ENCODE measurements around the gene REEP3. TPM values are rescaled to one million over a fixed set of nuclear protein-coding genes. Genes with fewer than 3 reads are reported as not detected.

Gene REEP3
- total and polyA plus RNA-seq, 2 of the 8 experiments (the other 6 are each of a cell fraction or from before 2014, with no cell fraction given) = 5.8 to 31.5 TPM

DNA sequence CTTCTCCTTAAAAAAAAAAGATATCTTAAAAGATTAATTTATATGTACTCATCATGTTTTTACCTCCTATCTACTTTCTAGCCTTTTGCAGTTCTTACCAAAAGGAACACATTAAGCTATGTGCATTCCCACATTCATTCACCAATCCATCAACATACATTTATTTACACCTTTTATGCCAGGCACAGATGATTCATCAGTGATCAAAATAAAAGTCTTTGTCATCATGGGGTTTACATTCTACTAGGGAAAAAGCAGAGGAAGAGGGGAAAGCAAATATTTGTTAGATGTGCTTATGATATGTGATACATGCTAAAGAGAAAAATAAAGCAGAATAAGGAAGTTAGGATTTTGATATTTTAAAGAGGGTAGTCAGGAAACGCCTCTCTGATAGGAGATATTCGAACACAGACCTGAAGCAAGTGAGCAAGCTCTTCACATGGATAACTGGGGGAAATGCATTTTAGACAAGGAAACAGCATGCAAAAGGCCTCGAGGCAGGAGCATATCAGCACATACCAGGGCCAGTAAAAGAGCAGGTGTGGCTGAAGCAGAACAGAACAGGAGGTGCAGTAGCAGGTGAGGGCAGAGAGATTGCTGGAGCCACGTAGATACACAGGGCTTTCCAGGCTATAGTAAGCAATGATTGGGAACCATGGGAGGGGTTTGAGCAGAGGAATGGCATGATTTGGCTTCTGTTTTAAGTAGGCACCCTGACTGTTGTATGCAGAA lies 67.4 kb downstream of the REEP3 start:
- POLR2A ChIA-PET (ENCODE audit: partially characterized antibody) = no interaction called here
- no peak for DNase-seq (ENCODE audit: low read depth in 1 of 2, low spot score in 2 of 2)
- H3K18ac ChIP-seq (ENCODE audit: extremely low read depth, low read length) = no peak overlapping the region

More for the DNA sequence above, 67.4 kb downstream of the REEP3 start:
- H3K9ac ChIP-seq (replicated peaks in 1 of 4; ENCODE audit: extremely low read depth in 1 of 4, low read depth in 3 of 4, low read length in 3 of 4) = no peak overlapping the region
- H3K27ac ChIP-seq (ENCODE audit: low read depth, low read length) = no peak overlapping the region
- no peaks in the 10 kb centered on the region for H3K79me1 ChIP-seq (ENCODE audit: low read depth, low read length)
- no peak overlapping the region for H3K14ac ChIP-seq (ENCODE audit: insufficient read length)
- H2AK5ac ChIP-seq (ENCODE audit: low read depth, low read length) = no peak overlapping the region
- H2BK12ac ChIP-seq (ENCODE audit: low read depth, low read length) = no peak overlapping the region
- H3K56ac ChIP-seq (replicated peaks; ENCODE audit: insufficient read length, low read depth, low read length) = no peak overlapping the region
- H2BK15ac ChIP-seq (ENCODE audit: low read length) = no peak overlapping the region
- no peak overlapping the region for H3K4me2 ChIP-seq (ENCODE audit: insufficient read depth in 1 of 2, low read depth in 2 of 2, low read length in 2 of 2)
- H3K23me2 ChIP-seq (ENCODE audit: low read depth, low read length) = no peaks in the 10 kb centered on the region
- no peak overlapping the region for H2BK120ac ChIP-seq (replicated peaks; ENCODE audit: low read depth, low read length)
- no peaks in the 10 kb centered on the region for H4K20me1 ChIP-seq (replicated peaks in 1 of 2; ENCODE audit: control insufficient read depth in 1 of 2, insufficient read depth in 2 of 2, low read length in 2 of 2)
- H3K4me3 ChIP-seq (ENCODE audit: extremely low read depth in 1 of 4, insufficient read depth in 2 of 4, low read depth in 3 of 4, low read length in 4 of 4) = no peak overlapping the region
- no peak overlapping the region for H3K4ac ChIP-seq (replicated peaks; ENCODE audit: insufficient read length, low read depth, low read length)
- no peak overlapping the region for H2AFZ ChIP-seq (ENCODE audit: low read length)
- no peaks in the 10 kb centered on the region for H3K9me3 ChIP-seq (ENCODE audit: insufficient read depth in 2 of 2, low read depth in 1 of 2, low read length in 1 of 2)
- no peak overlapping the region for H3K23ac ChIP-seq (ENCODE audit: insufficient read length)
- CTCF ChIA-PET (ENCODE audit: partially characterized antibody) = interaction anchor here (0.6 to 1.4 kb wide), 5 partner anchors 16 to 431 kb away, joined by 3 to 4 read pairs (median 3); no protein-coding TSS in a partner anchor
- H4K8ac ChIP-seq (ENCODE audit: extremely low read depth, insufficient read depth, low read length) = no peak overlapping the region
- no peak overlapping the region for H4K5ac ChIP-seq (ENCODE audit: insufficient read length, low read depth, low read length)
- no peak overlapping the region for H2BK5ac ChIP-seq (ENCODE audit: low read depth, low read length)
- H2BK20ac ChIP-seq (ENCODE audit: low read length) = no peak overlapping the region
- FAIRE-seq = no peak
- H3K36me3 ChIP-seq (ENCODE audit: control insufficient read depth in 2 of 4, insufficient read depth in 4 of 4, low read length in 3 of 4) = no peaks in the 10 kb centered on the region
- 82% methylated on average over 4 of the region's 4 CpGs; no CpG with 5 or more reads in 1 of the 2 experiments for WGBS, 2 experiments (ENCODE audit: extremely low coverage in 1 of 2, insufficient coverage in 1 of 2, insufficient read length in 1 of 2, insufficient replicate concordance in 2 of 2, low coverage in 1 of 2, low lambda C conversion rate in 2 of 2, missing lambda C conversion rate in 1 of 2)
- no peaks in the 10 kb centered on the region; a peak in 1 of 7 replicates for H3K4me1 ChIP-seq (replicated peaks in 1 of 4; ENCODE audit: control insufficient read depth in 3 of 4, insufficient read depth in 4 of 4, low read length in 3 of 4)
- TF ChIP-seq KDM1A (IDR thresholded peaks at IDR 0.05; ENCODE audit: borderline replicate concordance, low read length) (no peak), RAD21 (IDR thresholded peaks at IDR 0.05 in 1 of 2, conservative IDR thresholded peaks at IDR 0.05 in 1 of 2; ENCODE audit: low read depth in 2 of 2, low read length in 2 of 2) (no peak), POLR2A (IDR thresholded peaks at IDR 0.05; ENCODE audit: control extremely low read depth in 1 of 2, low read depth in 2 of 2, low read length in 2 of 2) (no peak), CBX8 (IDR thresholded peaks at IDR 0.05; ENCODE audit: borderline replicate concordance, low read depth, low read length) (no peak)
- TF ChIP-seq, protein P1, sequence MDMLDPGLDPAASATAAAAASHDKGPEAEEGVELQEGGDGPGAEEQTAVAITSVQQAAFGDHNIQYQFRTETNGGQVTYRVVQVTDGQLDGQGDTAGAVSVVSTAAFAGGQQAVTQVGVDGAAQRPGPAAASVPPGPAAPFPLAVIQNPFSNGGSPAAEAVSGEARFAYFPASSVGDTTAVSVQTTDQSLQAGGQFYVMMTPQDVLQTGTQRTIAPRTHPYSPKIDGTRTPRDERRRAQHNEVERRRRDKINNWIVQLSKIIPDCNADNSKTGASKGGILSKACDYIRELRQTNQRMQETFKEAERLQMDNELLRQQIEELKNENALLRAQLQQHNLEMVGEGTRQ (IDR thresholded peaks at IDR 0.05; ENCODE audit: low read length) = no peak
- H3K79me2 ChIP-seq (ENCODE audit: control insufficient read depth in 1 of 2, insufficient read depth in 2 of 2, low read length in 2 of 2) = peaks cover 0 to 13% of the 10 kb centered on the region in 2 experiments; a peak in 2 of 4 replicates
- no peaks in the 10 kb centered on the region for H3K27me3 ChIP-seq (replicated peaks in 1 of 4; ENCODE audit: control insufficient read depth in 3 of 4, extremely low read depth in 1 of 4, insufficient read depth in 3 of 4, low read length in 3 of 4)
- H4K91ac ChIP-seq (replicated peaks; ENCODE audit: insufficient read length, low read length) = no peak overlapping the region

Data from H1 (cell line).